ENCODE results near the gene FREM2.

The FREM2 gene

GRCh38 chr13:38759390-38759789 is 72.5 kb downstream of the FREM2 start:
- H3K9me3 ChIP-seq (ENCODE audit: control insufficient read depth, insufficient read depth, low read depth, low read length), result no peaks in the 10 kb centered on the region
- no peak overlapping the region for H3K9ac ChIP-seq (ENCODE audit: low read length)
- no peaks in the 10 kb centered on the region for H3K27me3 ChIP-seq (ENCODE audit: control insufficient read depth, insufficient read depth, low read length)
- no peak overlapping the region for H3K27ac ChIP-seq (ENCODE audit: low read depth, low read length)
- no peak overlapping the region for H3K4me3 ChIP-seq (ENCODE audit: low read depth, low read length)
- H3K36me3 ChIP-seq (ENCODE audit: control insufficient read depth, insufficient read depth, low read length), result no peaks in the 10 kb centered on the region
- peaks cover 9% of the 10 kb centered on the region for H3K4me1 ChIP-seq (ENCODE audit: control insufficient read depth, insufficient read depth, low read length)

GRCh38 chr13:38763446-38764381 is 76.8 kb downstream of the FREM2 start:
- Histone ChIP-seq H3K9ac (ENCODE audit: low read length) (no peak overlapping the region), H3K4me3 (ENCODE audit: low read depth, low read length) (no peak overlapping the region), H3K27me3 (ENCODE audit: control insufficient read depth, insufficient read depth, low read length) (no peaks in the 10 kb centered on the region), H3K36me3 (ENCODE audit: control insufficient read depth, insufficient read depth, low read length) (no peaks in the 10 kb centered on the region), H3K27ac (ENCODE audit: low read depth, low read length) (no peak overlapping the region), H3K9me3 (ENCODE audit: control insufficient read depth, insufficient read depth, low read depth, low read length) (no peaks in the 10 kb centered on the region), H3K4me1 (ENCODE audit: control insufficient read depth, insufficient read depth, low read length) (peaks cover 9% of the 10 kb centered on the region)

- H3K27ac ChIP-seq (ENCODE audit: low read depth, low read length), result no peak overlapping the region
- H3K27me3 ChIP-seq (ENCODE audit: control insufficient read depth, insufficient read depth, low read length), result no peaks in the 10 kb centered on the region
- H3K4me1 ChIP-seq (ENCODE audit: control insufficient read depth, insufficient read depth, low read length), result peaks cover 21% of the 10 kb centered on the region
- H3K9ac ChIP-seq (ENCODE audit: low read length), result no peak overlapping the region
- H3K4me3 ChIP-seq (ENCODE audit: low read depth, low read length), result no peak overlapping the region
- no peaks in the 10 kb centered on the region for H3K36me3 ChIP-seq (ENCODE audit: control insufficient read depth, insufficient read depth, low read length)
- no peaks in the 10 kb centered on the region for H3K9me3 ChIP-seq (ENCODE audit: control insufficient read depth, insufficient read depth, low read depth, low read length)
These were observed 79.9 kb downstream of the FREM2 start for GRCh38 chr13:38766799-38767198.

GRCh38 chr13:38767506-38768265 is 80.8 kb downstream of the FREM2 start:
- Histone ChIP-seq H3K36me3 (ENCODE audit: control insufficient read depth, insufficient read depth, low read length) (no peaks in the 10 kb centered on the region), H3K9me3 (ENCODE audit: control insufficient read depth, insufficient read depth, low read depth, low read length) (no peaks in the 10 kb centered on the region), H3K27me3 (ENCODE audit: control insufficient read depth, insufficient read depth, low read length) (no peaks in the 10 kb centered on the region), H3K4me3 (ENCODE audit: low read depth, low read length) (no peak overlapping the region), H3K4me1 (ENCODE audit: control insufficient read depth, insufficient read depth, low read length) (peaks cover 26% of the 10 kb centered on the region), H3K9ac (ENCODE audit: low read length) (no peak overlapping the region), H3K27ac (ENCODE audit: low read depth, low read length) (no peak overlapping the region)

- no peaks in the 10 kb centered on the region for H3K9me3 ChIP-seq (ENCODE audit: control insufficient read depth, insufficient read depth, low read depth, low read length)
- no peaks in the 10 kb centered on the region for H3K36me3 ChIP-seq (ENCODE audit: control insufficient read depth, insufficient read depth, low read length)
- H3K27ac ChIP-seq (ENCODE audit: low read depth, low read length), result no peak overlapping the region
- no peak overlapping the region for H3K9ac ChIP-seq (ENCODE audit: low read length)
- H3K27me3 ChIP-seq (ENCODE audit: control insufficient read depth, insufficient read depth, low read length), result no peaks in the 10 kb centered on the region
- peaks cover 17% of the 10 kb centered on the region; the same call in 1 of the 2 replicates for H3K4me1 ChIP-seq (ENCODE audit: control insufficient read depth, insufficient read depth, low read length)
- no peak overlapping the region for H3K4me3 ChIP-seq (ENCODE audit: low read depth, low read length)
These were observed 82.6 kb downstream of the FREM2 start for GRCh38 chr13:38769526-38769925.

GRCh38 chr13:38775085-38775484 is 88.2 kb downstream of the FREM2 start:
- Histone ChIP-seq H3K27me3 (ENCODE audit: control insufficient read depth, insufficient read depth, low read length) (no peaks in the 10 kb centered on the region), H3K36me3 (ENCODE audit: control insufficient read depth, insufficient read depth, low read length) (no peaks in the 10 kb centered on the region)

GRCh38 chr13:38777347-38778119 is 90.7 kb downstream of the FREM2 start:
- Histone ChIP-seq H3K4me1 (ENCODE audit: control insufficient read depth, insufficient read depth, low read length) (no peaks in the 10 kb centered on the region; the same call in 1 of the 2 replicates), H3K27me3 (ENCODE audit: control insufficient read depth, insufficient read depth, low read length) (no peaks in the 10 kb centered on the region), H3K36me3 (ENCODE audit: control insufficient read depth, insufficient read depth, low read length) (no peaks in the 10 kb centered on the region), H3K27ac (ENCODE audit: low read depth, low read length) (no peak overlapping the region), H3K9me3 (ENCODE audit: control insufficient read depth, insufficient read depth, low read depth, low read length) (0 out of 2 replicates have a peak, but pooled peaks cover 3% of the 10 kb centered on the region), H3K4me3 (ENCODE audit: low read depth, low read length) (no peak overlapping the region), H3K9ac (ENCODE audit: low read length) (no peak overlapping the region)

More at GRCh38 chr13:38775085-38775484, 88.2 kb downstream of the FREM2 start:
- Histone ChIP-seq H3K27ac (ENCODE audit: low read depth, low read length) (no peak overlapping the region), H3K9ac (ENCODE audit: low read length) (no peak overlapping the region), H3K4me1 (ENCODE audit: control insufficient read depth, insufficient read depth, low read length) (peaks cover 17% of the 10 kb centered on the region; the same call in 1 of the 2 replicates), H3K4me3 (ENCODE audit: low read depth, low read length) (no peak overlapping the region), H3K9me3 (ENCODE audit: control insufficient read depth, insufficient read depth, low read depth, low read length) (0 out of 2 replicates have a peak, but pooled peaks cover 3% of the 10 kb centered on the region)

- Histone ChIP-seq H3K27ac (ENCODE audit: low read depth, low read length) (no peak overlapping the region), H3K9ac (ENCODE audit: low read length) (no peak overlapping the region), H3K4me3 (ENCODE audit: low read depth, low read length) (no peak overlapping the region), H3K27me3 (ENCODE audit: control insufficient read depth, insufficient read depth, low read length) (no peaks in the 10 kb centered on the region), H3K4me1 (ENCODE audit: control insufficient read depth, insufficient read depth, low read length) (no peaks in the 10 kb centered on the region), H3K9me3 (ENCODE audit: control insufficient read depth, insufficient read depth, low read depth, low read length) (0 out of 2 replicates have a peak, but pooled peaks cover 3% of the 10 kb centered on the region), H3K36me3 (ENCODE audit: control insufficient read depth, insufficient read depth, low read length) (no peaks in the 10 kb centered on the region; the same call in 1 of the 2 replicates)
These were observed 94.7 kb downstream of the FREM2 start for GRCh38 chr13:38781539-38781938.

GRCh38 chr13:38784036-38784880 is 97.4 kb downstream of the FREM2 start:
- Histone ChIP-seq H3K9ac (ENCODE audit: low read length) (no peak overlapping the region), H3K27me3 (ENCODE audit: control insufficient read depth, insufficient read depth, low read length) (no peaks in the 10 kb centered on the region), H3K4me3 (ENCODE audit: low read depth, low read length) (no peak overlapping the region), H3K27ac (ENCODE audit: low read depth, low read length) (no peak overlapping the region), H3K36me3 (ENCODE audit: control insufficient read depth, insufficient read depth, low read length) (no peaks in the 10 kb centered on the region; the same call in 1 of the 2 replicates), H3K4me1 (ENCODE audit: control insufficient read depth, insufficient read depth, low read length) (no peaks in the 10 kb centered on the region), H3K9me3 (ENCODE audit: control insufficient read depth, insufficient read depth, low read depth, low read length) (no peaks in the 10 kb centered on the region)

GRCh38 chr13:38785042-38785441 is 98.2 kb downstream of the FREM2 start:
- H3K9me3 ChIP-seq (ENCODE audit: control insufficient read depth, insufficient read depth, low read depth, low read length), result no peaks in the 10 kb centered on the region
- H3K4me3 ChIP-seq (ENCODE audit: low read depth, low read length), result no peak overlapping the region
- no peak overlapping the region for H3K27ac ChIP-seq (ENCODE audit: low read depth, low read length)
- no peaks in the 10 kb centered on the region; the same call in 1 of the 2 replicates for H3K36me3 ChIP-seq (ENCODE audit: control insufficient read depth, insufficient read depth, low read length)
- H3K9ac ChIP-seq (ENCODE audit: low read length), result no peak overlapping the region
- no peaks in the 10 kb centered on the region for H3K4me1 ChIP-seq (ENCODE audit: control insufficient read depth, insufficient read depth, low read length)
- no peaks in the 10 kb centered on the region for H3K27me3 ChIP-seq (ENCODE audit: control insufficient read depth, insufficient read depth, low read length)

Measured in HUES6 (cell line).